ENCODE measurements around the gene GLG1.
"Not testable (repeated sequence)": the region's sequence is repeated elsewhere in the genome, so short reads cannot be mapped to it uniquely, and the experiment has no call there.

GLG1 gene

DNA sequence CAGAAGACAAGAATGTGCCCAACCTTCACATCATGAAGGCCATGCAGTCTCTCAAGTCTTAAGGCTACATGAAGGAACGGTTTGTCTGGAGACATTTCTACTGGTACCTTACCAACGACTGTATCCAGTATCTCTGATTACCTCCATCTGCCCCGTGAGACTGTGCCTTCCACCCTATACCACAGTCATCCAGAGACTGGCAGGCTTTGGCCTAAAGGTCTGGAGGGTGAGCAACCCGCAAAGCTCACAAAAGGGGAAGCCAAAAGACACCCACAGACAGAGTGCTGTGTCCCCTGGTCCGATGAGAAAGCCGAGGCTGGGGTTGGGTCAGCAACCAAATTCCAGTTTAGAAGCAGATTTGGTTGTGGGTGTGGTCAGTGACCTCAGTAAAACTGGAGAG is 54.6 kb downstream of the GLG1 start:
- DNase-seq (ENCODE audit: low read depth): not testable (repeated sequence)

DNA sequence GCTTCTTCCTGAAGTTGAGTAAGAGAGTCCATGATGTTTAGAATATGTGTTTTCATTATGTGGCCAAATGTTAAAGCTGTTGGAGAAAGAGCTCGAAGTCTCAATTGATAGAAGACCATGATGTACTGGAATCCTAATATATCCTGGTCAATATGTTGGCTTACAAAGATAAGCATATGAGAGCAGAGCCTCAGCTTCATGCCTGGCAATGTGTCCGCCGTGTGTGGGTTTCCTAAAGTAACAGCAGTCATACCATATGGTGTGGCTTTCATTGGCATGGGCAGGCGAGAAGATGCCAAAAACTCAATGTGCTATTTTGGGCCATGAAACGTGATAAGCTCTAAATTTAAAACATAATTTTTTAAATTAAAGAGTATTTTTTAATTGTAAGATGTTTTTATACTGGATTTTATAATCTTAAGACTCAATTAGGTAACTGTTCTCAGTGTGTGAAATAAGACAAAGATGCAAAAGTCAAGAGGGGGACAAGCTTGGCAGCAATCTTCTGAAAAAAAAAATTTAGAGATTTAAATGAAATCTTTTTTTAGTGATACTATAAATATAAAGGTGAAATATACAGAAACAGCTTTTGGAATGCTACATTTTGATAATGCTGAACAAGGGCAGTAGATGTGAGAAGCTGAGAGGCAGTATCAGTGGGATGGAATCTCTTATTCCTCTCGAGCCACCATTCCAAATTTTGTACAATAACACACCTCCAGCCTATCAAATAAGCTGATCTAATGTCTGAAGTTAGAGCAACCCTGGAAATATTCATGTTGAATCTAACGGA is 56.5 kb downstream of the GLG1 start:
- DNase-seq (ENCODE audit: low read depth): not testable (repeated sequence)

More for the DNA sequence above, 54.6 kb downstream of the GLG1 start:
- H3K4me3 ChIP-seq (ENCODE audit: low read depth, low read length): not testable (repeated sequence)

DNA sequence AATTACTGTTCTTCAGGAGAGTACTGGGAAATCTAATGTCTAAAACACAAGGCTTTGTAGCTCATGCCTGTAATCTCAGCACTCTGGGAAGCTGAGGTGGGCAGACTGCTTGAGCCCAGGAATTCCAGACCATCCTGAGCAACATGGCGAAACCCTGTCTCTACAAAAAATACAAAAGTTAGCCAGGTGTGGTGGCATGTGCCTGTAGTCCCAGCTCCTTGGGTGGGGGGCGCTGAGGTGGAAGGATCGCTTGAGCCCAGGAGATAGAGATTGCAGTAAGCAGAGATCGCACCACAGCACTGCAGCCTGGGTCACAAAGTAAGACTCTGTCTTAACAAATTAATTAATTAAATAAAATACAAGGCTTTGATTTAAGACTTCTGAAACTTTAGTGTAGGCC is 60.8 kb downstream of the GLG1 start:
- H3K4me3 ChIP-seq (ENCODE audit: low read depth, low read length): not testable (repeated sequence)

More for the DNA sequence above, 56.5 kb downstream of the GLG1 start:
- not testable (repeated sequence) for H3K4me3 ChIP-seq (ENCODE audit: low read depth, low read length)

DNA sequence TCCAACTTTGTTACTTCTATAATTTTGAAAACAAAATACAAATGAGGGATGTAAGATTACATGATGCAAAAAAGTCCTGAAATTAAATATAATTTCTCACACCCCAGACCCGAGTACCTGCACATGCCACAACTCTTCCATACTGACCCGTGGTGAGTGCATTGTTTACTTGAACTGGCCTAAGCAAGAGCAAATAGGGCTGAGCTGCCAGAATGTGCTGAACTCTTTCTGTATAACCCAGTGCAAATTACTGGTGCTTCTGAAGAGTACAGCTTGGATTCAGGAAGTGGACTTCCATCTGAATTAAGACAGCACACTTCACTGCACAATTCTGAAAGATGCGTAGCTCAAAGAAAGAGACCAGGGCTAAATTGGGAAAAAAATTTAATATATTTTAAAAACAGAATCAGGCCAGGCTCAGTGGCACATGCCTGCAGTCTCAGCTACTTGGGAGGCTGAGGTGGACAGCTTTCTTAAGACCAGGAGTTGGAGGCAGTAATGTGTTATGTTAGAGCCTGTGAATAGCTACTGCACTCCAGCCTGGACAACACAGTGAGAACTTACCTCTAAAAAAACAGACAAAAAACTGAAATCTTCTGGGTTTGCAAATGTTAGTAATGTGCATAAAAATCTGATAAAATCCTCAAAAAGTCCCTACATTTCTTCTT is 63.9 kb downstream of the GLG1 start:
- not testable (repeated sequence) for H3K4me3 ChIP-seq (ENCODE audit: low read depth, low read length); DNase-seq (ENCODE audit: low read depth)

More for the DNA sequence above, 60.8 kb downstream of the GLG1 start:
- not testable (repeated sequence) for DNase-seq (ENCODE audit: low read depth)

DNA sequence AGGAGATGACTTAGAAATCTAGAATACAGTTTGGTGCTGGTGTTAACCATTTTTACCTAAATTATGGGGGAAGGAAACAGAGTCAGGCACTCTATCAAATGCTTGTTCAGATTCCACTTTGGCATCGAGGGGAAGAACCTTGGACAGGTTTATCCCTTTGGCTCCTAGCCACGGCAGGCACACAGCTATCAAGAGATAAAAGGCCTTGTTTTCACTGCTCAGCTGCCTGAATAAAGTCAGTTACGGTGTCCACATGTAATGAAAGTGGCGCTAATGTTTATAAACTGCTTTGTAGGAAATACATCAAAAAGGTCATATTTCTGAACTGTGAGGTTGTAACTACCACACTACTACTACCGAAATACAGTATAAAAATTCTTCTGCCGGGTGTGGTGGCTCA is 66.3 kb downstream of the GLG1 start:
- not testable (repeated sequence) for H3K4me3 ChIP-seq (ENCODE audit: low read depth, low read length); DNase-seq (ENCODE audit: low read depth)

DNA sequence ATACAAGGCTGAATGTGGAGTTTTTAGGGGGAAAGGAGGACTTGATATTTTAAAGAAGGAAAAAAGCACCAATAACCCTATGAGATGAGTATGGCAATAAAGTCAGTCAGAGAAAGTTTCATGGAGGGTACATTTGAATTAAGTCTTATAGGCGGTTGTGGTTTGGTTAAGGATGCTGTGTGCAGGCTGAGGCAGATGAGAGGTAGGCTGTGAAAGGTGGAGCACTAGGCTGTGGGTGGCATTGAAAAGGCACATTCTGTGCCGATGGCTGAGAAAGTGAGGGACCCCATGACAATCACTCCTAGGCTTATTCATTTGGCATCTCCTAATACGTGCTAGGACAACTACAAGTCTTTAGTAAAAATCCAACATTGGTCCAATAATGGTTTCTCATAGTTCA is 68.1 kb downstream of the GLG1 start:
- not testable (repeated sequence) for DNase-seq (ENCODE audit: low read depth); H3K4me3 ChIP-seq (ENCODE audit: low read depth, low read length)

DNA sequence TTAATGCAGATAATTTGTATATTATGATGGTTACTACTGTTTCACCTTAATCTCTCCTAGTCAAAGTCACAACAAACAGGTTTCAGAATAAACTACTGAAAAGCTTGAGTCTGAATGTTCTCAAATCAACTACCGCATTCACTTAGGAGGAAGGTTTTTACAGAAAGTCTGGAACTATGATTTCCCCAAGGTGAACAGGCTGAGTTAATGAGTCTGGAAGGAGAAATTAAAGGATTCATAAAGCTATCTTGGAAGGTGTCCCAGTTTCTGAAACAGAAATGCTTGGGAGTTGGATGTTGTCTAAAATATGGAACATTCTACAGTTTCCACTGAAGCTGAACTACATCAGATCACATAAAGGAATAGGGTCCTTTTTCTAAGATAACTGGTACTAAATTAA is 69.2 kb downstream of the GLG1 start:
- DNase-seq (ENCODE audit: low read depth); H3K4me3 ChIP-seq (ENCODE audit: low read depth, low read length): not testable (repeated sequence)

DNA sequence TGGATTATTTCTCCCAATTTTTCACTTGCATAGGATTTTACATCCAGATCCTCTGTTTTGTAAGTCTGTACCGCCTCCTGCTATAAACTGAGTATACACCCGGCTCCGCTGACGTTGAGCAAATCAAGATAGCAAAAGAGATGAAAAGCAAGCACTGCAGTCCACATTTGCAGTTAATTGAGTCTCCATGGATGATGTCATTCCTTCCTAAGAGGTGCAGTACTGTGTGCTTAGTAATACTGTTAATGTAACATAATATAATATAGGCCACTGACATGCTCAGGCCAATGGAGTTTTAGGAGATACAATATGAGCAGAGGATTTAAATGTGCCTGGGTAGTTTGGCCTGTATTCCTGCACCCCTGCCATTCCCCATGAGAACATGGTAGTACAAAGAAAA is 72.3 kb downstream of the GLG1 start:
- not testable (repeated sequence) for H3K4me3 ChIP-seq (ENCODE audit: low read depth, low read length); DNase-seq (ENCODE audit: low read depth)

DNA sequence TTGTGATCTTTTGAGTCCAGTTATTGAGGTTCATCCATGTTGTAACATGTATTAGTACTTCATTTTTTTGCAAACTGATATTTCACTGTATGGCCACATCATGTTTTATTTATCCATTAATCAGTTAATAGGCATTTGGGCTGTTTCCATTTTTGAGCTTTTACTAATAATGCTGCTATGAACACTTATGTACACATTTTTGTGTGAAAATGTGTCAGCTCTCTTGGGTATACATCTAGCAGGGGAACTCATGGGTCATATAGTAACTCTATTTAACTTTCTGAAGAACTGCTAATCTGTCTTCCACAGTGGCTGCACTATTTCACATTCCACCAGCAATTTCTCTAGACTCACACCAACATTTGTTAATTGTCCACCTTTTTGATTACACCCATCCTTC is 82.0 kb downstream of the GLG1 start:
- H3K4me3 ChIP-seq (ENCODE audit: low read depth, low read length): no peak overlapping the region
- DNase-seq (ENCODE audit: low read depth): no peak

DNA sequence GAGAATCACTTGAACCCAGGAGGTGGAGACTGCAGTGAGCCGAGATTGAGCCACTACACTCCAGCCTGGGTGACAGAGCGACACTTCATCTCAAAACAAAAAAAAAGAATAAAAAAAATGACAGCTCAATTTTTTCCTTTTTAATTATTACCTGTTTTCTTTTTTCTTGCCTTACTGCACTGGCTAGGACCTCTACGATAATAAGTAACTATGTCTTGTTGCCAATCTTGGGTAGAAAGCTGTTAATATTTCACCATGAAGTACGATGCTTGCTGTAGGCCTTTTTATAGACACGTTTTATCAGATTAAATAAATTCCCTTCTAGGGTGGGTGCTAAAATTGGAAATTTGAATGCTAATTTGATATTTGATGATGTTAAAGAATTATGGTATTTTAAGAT is 82.8 kb downstream of the GLG1 start:
- H3K4me3 ChIP-seq (ENCODE audit: low read depth, low read length): no peak overlapping the region
- DNase-seq (ENCODE audit: low read depth): no peak

DNA sequence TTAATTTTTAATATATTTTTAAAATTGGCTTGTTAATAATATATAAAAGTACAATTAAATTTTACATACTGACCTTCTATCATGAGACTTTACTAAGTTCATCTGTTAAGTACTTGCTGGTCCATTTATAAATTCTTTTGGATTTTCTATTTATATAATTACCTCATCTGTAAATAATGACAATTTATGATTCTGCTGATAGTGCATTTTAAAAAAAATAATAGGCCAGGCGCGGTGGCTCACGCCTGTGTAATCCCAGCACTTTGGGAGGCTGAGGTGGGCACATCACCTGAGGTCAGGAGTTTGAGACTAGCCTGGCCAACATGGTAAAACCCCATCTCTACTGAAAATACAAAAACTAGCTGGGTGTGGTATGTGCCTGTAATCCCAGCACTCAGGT is 83.2 kb downstream of the GLG1 start:
- DNase-seq (ENCODE audit: low read depth); H3K4me3 ChIP-seq (ENCODE audit: low read depth, low read length): not testable (repeated sequence)

DNA sequence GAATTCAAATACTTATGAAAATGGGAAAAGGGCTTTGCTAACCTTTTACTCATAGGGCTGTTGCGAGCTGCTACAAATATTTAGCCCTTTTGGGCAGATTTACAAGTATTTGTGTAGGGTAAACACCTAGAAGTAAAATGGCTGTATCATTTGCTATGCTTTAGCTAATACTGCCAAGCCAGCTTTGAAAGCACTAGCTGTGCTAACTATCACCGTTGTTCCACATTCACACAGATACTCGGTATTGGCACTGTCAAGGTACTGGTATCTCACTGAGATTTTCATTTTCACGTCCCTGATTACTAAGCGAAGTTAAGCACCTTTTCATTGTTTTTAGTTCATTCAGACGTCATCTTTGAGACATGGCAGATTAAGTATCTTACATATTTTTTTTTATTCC is 84.8 kb downstream of the GLG1 start:
- no peak overlapping the region for H3K4me3 ChIP-seq (ENCODE audit: low read depth, low read length)
- DNase-seq (ENCODE audit: low read depth): no peak

DNA sequence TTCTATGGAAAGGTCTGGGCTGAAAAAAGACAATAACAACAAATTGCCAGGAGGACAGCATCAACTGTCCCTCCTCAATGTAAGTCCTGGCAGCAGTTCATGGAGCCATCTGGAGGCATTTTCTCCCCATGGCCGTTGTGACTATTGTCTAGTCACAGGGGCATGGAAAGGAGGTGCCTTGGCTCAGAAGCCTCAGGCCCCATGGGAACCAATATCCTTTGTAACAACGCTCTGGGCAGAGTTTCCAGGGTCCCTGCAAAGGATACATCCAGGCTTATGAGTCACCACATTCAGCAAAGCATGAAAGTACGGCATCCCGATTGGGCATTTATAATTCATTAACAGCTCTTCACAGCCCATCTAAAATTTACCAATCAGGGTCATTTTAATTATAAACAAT is 85.2 kb downstream of the GLG1 start:
- H3K4me3 ChIP-seq (ENCODE audit: low read depth, low read length): no peak overlapping the region
- peak; percentile 8 for DNase-seq (ENCODE audit: low read depth)

DNA sequence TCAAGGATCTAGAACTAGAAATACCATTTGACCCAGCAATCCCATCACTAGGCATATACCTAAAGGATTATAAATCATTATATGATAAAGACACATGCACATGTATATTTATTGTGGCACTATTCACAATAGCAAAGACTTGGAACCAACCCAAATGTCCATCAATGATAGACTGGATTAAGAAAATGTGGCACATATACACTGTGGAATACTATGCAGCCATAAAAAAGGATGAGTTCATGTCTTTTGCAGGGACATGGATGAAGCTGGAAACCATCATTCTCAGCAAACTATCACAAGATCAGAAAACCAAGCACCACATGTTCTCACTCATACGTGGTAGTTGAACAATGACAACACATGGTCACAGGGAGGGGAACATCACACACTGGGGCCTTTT is 88.0 kb downstream of the GLG1 start:
- H3K4me3 ChIP-seq (ENCODE audit: low read depth, low read length); DNase-seq (ENCODE audit: low read depth): not testable (repeated sequence)

DNA sequence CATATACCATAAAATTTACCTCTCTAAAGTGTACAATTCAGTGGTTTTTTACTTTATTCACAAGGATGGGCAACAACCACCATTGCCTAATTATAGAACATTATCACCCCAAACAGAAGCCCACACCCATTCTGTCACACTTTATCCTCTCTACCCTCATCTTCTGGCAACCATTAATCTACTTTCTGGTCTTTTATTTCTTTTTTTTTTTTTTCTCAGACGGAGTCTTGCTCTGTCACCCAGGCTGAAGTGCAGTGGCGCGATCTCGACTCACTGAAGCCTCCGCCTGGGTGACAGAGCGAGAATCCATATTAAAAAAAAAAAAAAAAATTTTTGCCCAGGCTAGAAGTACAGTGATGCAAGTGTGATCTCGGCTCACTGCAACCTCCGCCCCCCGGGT is 95.0 kb downstream of the GLG1 start:
- DNase-seq (ENCODE audit: low read depth): no peak
- no peak overlapping the region for H3K4me3 ChIP-seq (ENCODE audit: low read depth, low read length)

DNA sequence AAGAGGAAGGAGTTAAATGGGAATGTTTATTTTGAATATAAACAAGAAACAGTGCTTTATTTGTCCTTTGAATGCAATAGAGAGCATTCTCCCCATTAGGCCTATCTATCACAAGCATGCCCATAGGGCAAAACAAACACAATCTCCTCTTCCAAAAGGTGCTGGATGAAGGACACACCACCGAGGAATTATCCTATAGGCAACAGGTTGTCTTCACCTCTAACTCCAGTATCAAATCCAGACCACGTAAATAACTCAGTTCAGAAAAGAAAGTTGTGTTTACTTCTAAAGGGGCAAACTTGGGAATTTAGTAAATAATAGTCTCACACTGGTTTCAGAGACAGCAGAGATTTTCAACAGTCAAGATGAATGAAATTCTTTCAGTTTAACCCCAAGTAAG is 101.9 kb downstream of the GLG1 start:
- no peak overlapping the region for H3K4me3 ChIP-seq (ENCODE audit: low read depth, low read length)
- no peak for DNase-seq (ENCODE audit: low read depth)

DNA sequence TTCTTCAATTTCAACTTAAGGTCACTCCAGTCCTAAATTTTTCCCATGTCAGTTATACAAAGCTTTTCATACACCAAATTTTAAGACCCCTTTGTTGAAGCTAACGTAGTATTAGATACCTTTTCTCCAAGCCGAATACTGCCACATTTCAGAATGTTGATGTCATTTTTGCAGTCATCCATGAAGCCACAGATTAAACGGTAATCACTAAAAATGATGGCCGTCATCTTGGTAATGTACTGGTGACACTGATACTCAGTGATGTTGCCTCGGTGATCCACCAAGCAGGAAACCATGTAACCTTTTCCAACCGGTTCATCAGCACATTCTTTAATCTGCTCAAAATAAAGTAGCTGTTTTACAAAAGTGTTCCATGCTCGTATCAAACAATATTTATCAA is 103.5 kb downstream of the GLG1 start:
- H3K4me3 ChIP-seq (ENCODE audit: low read depth, low read length): no peak overlapping the region
- no peak for DNase-seq (ENCODE audit: low read depth)

DNA sequence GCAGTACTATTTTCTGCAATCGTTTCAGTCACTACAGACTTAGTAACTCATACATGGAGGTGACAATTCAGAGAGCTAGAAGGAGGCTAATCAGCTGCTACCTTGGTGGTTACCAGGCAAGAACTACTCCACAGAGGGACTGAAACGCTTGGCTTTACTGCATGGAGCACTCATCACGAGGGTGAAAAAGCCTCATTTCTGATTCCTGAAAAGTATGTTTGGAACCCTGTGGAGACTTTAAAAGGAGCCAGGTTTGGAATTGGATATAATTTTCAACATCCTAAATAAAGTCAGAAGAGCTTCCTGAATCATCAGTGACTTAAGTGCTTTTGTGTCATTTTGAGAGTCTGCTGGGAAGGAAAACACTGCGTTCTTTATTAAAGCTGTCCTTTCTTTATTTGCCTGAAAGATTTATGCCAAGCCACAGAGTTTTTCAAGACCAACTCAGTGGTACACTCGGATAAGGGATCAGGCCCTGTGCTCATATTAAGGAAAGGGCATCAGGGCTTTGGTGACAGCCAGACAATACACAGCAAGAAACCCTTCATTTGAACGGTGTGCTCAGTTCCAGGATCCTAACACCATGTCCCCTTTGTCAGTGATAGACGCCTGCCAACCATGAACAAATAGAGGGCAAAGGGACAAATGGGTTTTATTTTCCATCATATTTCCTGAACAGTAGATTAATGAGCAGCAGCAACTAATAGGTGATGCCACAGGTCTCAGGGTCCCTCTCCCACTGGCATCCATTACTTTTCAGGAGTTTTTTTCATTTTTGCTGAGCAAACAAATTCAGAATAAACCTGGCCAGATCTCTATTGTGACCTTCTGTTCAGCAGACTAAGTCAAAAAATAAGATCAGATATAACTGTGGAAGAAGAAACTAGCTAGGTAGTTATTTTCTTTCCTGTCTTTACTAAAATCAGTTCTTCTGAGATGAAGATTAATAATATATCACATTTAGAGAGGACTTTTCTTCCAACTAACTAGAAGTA is 105.1 kb downstream of the GLG1 start:
- DNase-seq (ENCODE audit: low read depth): no peak
- H3K4me3 ChIP-seq (ENCODE audit: low read depth, low read length): no peak overlapping the region

DNA sequence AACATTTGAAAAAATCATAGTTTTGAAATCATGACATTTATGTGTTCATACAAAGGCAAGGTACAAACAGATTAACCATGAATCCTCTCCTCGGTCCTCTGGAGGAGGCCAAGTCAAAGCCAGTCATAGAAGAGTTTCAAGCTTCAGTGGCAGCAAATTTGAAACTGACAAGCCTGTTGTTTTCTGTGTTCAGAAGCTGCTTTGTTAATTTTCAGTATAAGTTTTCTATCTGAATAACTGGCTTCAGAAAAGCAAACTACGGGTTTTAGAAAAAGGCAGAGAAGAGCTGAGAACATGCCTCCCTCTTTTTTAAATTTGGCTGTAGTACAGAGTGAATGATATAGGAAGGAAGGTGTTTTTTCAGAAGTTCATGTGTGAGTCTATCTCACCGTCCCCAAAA is 106.0 kb downstream of the GLG1 start:
- H3K4me3 ChIP-seq (ENCODE audit: low read depth, low read length): no peak overlapping the region
- DNase-seq (ENCODE audit: low read depth): no peak

DNA sequence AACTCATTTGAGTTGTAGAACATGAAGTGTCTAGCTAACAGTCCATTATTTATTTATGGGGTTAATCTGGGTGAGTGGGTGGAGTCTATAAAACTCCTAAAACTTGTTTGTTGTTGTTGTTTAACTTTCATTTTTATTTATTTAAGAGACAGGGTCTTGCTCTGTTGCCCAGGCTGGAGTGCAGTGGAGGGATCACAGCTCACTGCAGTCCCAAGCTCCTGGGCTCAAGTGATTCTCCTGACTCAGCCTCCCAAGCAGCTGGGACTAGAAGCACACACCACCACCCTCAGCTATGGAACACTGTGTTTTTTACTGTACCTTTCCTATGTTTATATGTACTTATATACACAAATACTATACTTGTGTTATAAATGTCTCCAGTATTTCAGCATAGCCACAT is 107.8 kb downstream of the GLG1 start:
- no peak overlapping the region for H3K4me3 ChIP-seq (ENCODE audit: low read depth, low read length)
- DNase-seq (ENCODE audit: low read depth): no peak

All from skeletal muscle cell (primary cell).